HTR-8/SVneo (cell line): Measurements from ENCODE around the gene CMSS1.
"Not testable (repeated sequence)": the region's sequence is repeated elsewhere in the genome, so short reads cannot be mapped to it uniquely, and the experiment has no call there.

Experiments
- DNase-seq: peaks from one replicate; pipeline ENCODE4 v3.0.0; 2011; ENCODE audit warnings: low spot score, mixed read lengths; ENCODE audit not compliant: insufficient read length
- FAIRE-seq: peaks from 2 replicates; lab custom pipeline; 2011; peaks lifted over from hg19 to GRCh38; lab: Jason Lieb, UNC

The CMSS1 gene

DNA sequence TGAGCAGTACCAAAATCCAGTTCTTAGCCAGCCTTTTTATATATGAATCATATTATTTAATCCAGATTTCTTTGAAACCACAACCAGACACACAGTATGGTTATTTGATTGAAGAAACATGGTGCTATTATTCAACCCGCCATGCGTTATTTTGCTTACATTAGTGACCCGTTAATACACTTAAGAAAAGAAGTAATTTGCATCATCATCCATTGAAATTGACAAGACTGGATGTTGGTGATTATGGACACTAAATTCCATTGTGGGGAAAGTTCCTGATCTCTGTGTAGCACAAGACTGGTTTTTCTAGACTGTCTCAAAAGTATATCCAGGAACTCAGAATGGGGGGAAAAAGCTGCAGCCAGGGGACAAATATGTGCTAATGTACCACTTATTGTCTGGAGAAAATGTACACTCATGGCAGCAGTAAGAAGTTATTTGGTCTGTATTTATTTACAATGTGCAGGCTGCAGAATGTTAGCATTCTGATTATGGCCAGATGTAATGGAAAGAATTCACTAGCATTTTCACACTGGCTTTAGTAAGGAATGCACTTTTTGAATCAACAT lies 216.3 kb downstream of the CMSS1 start:
- DNase-seq = no peak
- no peak for FAIRE-seq

DNA sequence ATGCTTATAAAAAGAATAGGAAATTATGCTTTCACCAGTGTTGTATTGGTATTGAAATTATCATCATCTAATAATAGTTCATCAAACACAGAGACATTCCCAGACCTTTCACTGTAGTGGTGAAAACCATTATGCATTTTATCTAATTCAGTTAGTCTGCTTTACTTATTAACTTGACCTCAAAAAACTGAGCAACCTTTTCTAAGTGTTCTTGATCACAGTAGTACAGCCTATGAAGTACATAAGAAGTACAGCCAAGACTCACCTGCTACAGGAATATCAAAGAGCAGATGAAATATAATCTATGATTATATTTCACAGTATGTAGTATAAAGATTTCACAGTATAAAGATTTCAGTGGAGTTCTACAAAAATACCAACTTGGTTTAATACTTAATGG lies 221.4 kb downstream of the CMSS1 start:
- FAIRE-seq = no peak
- no peak for DNase-seq

DNA sequence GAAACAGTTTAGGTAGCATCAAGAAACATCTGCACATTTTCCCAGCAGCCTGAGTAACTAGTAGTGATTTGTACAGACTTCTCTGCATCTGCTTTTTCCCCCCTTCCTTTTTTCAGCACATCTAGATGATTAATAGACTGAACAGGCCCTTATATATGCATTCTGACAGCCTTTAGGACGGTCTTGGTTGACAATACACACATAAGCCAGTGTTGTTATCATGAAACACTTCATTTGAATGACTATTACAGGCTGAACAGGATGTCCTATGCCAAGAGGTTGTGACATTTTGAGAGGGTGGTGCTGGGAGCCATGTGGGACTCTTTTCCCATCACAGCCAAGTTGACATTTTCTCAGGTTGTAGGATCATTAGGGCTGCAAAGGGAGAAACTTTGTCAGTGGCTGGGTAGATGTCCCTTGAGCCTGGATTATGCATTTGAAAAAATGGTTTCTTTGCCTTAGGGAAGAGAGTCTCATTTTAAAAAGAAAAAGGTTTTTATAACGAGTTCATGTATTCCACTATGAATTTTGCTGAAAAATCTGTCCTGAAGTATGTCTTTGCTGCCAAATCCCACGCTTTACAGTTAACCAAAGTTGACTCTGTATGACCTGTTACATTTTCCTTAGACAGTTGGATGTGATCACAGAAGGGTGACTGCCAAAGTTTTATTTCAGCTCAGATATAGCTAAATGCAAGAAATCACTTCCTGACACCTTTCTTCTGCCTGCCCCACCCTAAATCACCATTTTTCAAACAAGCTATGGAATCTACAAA lies 223.0 kb downstream of the CMSS1 start:
- no peak for DNase-seq
- FAIRE-seq = peak; percentile 4

DNA sequence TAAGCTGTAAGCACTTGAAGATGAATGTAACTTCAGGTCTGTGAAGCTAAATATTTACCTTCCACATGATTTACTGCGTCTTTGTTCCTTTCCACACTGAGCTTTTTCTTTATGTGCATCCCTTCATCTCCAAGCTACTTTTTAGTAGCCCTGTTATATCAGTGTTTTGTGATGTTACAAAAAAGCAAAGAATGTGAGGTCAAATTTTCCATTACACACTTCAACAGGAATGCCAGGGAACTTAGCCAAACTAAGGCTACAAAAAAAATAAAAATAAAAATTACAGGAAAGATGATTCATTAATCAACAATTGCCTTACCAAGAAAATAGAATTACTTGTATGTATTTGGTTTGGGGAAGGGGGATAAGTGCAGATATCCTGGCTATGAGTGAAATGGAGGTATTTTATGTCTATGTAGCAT lies 223.7 kb downstream of the CMSS1 start:
- FAIRE-seq = no peak
- DNase-seq = peak; percentile 43

DNA sequence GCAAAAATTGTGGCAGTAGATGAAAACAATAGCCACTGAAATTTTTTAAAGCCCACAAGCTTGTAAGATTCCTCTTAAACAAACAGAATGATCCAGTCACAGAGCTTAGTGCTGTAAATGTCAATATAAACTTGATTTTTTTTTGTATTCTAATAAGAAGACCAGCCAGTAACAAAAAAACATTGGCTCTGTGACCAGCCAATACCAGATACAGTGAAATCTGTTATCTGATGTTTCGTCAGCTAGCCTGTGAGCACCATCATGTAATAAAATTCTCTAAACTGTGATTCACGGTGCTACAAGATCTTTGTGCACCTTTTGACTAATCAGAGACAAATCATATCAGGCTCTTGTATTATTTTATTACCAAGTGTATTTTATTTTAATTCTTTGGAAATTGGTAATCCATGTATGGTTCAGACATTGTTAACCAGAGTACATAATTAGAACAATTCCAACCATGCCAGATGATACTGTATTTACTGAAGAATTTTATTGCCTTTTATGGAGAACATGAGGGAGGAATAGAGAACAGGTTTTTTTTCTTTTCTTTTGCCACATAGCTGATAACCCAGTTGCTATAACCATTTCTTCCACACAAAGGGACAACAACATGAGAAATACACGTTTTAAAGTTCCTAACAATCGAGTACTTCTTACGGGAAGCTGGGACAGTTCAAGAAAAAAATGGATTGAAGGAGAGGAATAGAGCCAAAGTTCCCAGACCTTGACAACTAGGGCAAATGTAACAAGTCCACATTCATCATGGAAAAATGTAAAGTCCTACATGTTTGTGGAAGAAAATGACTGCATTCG lies 224.7 kb downstream of the CMSS1 start:
- DNase-seq = no peak
- no peak for FAIRE-seq

DNA sequence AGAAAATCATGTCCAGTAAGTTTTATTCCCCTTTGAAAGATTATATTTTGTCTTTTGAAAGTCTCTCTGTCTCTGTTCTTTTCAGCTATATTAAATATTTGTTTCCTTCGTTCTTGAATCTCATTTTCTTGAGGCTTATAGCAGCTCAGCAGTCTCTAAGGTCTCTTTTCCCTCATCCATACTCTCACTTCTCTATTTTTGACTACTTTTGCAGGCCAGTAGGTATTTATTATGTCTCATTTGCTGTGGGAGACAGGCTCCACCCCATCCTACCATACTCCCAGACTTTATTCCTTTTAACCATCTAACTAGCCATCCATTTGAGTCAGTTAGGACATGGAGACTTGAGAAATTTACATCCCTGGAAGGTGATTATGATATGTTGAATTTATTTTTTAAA lies 225.6 kb downstream of the CMSS1 start:
- no peak for DNase-seq
- no peak for FAIRE-seq

DNA sequence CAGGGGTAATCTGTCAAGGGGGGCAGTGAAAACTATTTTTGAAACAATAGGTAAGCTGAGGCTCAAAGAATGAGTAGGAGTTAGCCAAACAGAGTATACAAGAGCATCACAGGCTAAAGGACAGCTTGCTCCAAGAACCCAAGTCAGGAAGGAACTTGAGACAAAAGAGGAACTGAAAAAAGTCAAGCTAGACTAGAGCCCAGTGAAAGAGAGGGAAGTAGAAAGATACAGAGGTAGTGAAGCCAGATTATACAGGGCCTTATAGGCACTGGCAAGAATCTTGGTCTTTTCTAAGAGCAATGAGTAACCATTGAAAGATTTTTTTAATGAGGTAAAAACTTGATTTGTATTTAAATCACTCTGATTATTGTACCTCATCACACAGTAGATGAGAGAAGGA lies 226.7 kb downstream of the CMSS1 start:
- no peak for FAIRE-seq
- DNase-seq = no peak

DNA sequence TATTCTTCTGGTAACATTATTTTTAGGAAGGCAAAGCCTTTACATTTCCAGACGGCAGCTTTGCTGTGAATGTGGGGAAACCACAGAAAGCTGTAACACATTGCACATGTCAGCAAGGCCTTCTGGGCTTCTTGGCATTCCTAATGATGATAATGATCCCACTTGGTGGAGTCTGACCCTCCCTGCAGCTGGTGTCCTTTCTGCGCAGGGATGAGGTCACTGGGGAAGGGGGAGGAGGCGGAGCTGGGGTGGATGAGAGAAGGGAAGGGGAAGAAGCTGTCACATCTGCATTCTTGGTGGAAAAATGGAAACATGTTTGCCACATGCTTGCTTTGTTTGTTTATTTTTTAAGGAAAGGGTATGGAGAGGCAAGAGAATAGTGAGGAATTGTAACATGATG lies 228.0 kb downstream of the CMSS1 start:
- DNase-seq = peak; percentile 55
- FAIRE-seq = peak; percentile 93

DNA sequence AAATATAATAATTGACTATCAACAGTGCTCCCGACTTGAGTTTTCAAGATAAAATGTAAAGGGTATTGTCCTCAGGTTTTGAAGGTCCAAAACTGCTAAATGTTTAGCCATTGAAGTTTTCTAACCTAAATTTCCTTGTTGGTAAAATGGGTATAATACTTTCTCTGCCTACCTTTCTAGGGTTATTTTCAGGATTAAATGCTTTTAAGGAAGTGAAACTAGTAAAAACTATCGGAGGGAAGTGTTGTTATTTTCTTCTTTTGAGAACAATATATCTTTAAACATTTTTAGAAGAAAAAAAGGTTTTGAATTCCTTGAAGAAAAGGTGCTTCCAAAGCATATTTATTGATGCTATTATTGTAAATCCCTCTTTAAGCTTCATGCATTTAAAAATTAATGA lies 229.3 kb downstream of the CMSS1 start:
- FAIRE-seq (no peak), DNase-seq (no peak)

DNA sequence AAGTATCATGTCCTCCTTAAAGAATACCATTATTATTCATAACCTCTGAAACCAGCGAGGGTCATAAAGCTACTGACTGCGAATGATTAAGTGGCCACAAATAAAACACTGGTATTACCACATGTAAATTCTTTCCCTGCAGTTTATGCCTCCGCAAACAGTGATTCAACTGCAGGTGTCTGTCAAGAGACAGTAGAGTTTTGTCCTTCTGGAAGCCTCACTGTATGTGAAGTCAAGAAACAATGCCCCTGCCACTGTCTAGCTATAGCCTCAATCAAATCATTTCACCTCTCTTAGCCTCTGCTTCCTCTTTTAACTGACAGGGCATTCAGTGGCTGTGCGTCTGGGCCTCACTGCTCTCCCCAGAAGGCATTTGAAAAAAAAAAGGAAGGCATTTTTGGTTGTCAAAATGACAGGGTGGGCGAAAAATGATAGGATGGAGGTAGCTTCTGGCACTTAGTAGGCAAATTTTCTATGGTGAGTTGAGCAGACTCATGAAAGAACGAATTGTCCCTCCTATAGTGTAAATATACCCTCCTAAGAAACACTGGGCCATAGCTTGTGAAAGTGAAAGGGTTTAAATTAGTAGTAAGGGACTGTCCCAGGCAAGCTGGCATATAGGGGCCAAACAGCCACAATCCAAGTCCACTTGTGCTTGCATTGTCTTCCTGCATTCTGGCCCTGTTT lies 229.9 kb downstream of the CMSS1 start:
- FAIRE-seq (peak; percentile 81), DNase-seq (peak; percentile 54)

DNA sequence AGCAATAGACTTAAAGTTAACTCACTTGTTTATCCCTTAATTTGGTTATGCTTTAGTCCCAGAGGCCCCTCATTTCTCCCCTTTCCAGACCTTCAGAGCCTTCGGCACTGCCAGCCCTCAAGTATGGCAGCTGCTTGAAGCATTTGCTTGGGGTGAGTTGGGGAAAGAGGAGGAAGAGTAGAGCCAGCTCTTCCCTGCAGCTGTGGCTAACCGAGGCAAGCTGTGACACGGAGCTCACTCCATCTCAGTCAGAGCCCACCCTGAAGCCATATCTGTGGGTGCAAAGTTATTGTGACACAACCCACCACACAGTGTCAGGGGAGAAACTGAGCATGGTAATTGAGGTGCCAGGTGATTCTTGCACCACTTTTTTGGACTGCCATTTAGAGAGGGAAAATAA lies 230.6 kb downstream of the CMSS1 start:
- FAIRE-seq (no peak), DNase-seq (no peak)

DNA sequence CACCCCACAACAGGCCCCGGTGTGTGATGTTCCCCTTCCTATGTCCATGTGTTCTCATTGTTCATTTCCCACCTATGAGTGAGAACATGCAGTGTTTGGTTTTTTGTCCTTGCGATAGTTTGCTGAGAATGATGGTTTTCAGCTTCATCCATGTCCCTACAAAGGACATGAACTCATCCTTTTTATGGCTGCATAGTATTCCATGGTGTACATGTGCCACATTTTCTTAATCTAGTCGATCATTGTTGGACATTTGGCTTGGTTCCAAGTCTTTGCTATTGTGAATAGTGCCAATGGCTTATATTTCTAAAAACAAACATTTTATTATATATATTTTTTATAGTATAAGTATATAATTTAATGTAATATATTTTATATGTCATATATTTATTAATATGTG lies 233.9 kb downstream of the CMSS1 start:
- FAIRE-seq = not testable (repeated sequence)

DNA sequence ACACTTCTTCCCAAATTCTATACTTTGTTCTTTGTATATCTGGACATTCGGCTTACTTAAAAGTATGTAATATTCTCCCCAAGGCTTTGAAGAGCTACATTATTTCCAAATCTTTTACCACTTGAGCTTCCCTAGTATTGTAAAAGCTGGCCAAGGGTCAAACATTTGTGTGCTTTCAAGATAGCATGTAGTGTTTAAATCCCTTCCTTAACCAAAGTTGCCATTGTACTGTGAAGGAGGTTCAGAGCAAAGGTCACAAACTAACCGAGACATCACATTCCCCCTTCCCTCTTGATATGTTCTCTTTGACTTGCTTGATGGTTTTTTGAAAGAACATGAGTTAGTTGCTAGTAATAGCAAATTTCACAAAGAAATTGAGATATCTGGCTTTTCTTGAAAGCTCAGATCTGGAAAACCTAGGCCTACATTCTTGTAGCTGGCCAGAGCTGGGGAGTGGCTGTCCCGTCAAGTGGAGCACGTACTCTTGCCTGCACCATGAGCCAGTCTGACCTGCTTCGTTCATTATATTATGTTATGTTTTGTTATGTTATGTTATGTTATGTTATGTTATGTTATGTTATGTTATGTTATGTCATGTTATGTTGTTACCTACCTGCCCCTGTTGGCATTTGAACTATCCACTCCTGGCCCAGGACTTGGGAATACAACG lies 236.4 kb downstream of the CMSS1 start:
- FAIRE-seq (no peak), DNase-seq (no peak)

More for the DNA sequence above, 233.9 kb downstream of the CMSS1 start:
- not testable (repeated sequence) for DNase-seq

DNA sequence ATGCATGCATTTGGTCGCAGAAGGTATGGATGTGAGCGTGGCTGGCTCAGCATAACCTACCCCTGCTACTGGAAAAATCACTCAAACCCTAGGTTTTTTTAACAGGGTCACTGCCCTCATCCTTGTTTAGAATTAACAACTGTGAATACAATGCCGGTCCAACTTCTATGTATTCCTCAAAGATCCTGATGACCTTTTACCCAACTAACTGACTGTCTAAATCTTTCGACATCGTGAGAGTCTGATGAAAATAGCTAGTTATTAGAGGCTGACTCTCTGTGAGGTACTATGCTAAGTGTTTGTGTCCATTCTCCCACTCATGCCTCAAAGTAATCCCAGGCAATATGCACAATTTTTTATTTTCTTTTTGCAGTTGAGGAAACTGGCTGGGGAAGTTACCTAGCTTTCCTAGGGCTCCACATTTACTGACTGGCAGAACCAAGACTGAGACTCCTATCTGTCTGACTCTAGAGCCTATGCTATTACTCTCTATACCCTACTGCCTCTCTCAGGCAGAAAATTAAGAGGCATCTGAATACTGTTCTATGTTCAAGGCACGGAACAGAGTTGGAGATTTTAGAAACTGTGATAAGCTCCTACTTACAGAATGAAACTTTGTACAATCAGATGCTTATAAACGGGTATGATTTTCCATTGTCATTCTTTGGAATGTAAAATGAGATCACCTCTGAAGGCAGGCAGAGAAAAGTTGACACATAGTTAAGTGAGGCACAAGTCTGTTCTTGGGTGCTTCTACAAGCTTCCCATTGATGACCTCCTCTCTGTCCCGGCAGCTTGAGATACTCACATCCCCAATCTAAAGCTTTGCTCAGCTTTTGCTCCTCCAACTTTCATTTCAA lies 240.3 kb downstream of the CMSS1 start:
- DNase-seq (no peak), FAIRE-seq (no peak)

DNA sequence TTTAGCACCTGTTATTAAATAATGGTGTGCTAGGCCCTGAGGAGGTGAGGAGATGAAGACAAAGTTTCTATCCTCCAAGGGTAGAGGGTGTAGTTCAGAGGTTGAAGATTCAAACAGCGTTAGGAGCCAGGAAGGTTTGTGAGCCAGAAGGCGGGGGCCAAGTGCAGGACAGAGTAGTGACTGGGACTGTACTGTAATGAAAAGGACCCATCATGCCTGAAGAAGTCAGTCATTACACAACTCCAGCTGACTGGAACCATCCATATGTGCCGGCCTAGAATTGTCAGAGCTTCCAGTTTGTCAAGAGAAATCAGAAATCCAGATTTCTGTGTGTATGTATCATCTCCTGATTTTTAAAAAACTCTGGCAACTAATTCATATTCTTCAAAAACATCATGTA lies 241.8 kb downstream of the CMSS1 start:
- DNase-seq (no peak), FAIRE-seq (no peak)

DNA sequence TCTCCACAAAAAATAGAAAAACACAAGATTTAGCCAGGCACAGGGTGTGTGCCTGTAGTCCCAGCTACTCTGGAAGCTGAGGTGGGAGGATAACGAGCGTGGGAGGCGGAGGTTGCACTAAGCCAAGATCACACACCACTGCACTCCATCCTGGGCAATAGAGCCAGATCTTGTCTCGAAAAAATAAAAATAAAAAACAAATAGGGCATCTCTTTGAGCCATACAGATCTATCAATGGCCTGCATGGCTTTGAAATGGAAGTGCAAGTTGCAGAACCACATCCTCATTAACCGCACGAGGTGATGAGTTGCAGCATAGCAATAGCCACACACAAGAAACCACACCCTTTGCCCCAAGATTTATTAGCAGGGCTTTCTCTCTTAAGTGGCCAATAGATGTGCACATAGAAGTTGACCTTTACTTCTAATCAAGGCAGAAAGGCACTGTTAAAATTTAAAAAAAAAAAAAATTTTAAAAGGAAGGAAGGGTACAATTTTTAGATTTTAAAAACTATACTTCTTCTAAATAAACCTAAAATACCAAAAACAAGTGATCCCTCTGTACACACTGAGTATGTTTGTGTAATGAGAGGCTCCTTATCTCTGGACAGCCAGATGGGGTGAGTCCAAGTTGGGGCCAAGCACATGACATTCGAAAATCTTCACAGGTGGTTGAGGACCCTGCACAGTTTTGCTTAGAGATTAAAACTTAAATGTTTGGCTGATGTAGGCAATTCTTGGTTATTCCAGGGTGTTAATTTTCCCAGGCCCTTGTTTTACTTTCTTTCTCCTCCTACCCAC lies 243.2 kb downstream of the CMSS1 start:
- FAIRE-seq (no peak), DNase-seq (no peak)

DNA sequence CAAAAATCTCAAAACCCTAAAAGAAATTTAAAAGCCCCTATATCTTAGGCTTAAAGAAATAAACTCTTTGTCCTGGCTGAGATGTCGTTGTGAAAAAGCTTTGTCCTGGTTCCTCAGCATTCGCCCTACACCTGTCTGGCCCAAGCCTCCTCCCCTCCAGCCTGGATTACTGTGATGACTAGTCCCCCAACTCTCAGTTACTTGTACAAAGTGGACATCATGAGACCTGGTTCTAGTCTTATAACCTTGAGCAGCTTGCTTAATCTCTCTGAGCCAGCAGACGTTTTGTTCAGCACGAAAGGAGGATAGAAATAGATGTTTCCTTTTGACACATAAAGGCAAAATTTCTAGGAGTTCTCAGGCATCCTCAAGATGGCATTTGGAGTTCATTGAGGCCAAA lies 245.0 kb downstream of the CMSS1 start:
- DNase-seq (no peak), FAIRE-seq (no peak)

DNA sequence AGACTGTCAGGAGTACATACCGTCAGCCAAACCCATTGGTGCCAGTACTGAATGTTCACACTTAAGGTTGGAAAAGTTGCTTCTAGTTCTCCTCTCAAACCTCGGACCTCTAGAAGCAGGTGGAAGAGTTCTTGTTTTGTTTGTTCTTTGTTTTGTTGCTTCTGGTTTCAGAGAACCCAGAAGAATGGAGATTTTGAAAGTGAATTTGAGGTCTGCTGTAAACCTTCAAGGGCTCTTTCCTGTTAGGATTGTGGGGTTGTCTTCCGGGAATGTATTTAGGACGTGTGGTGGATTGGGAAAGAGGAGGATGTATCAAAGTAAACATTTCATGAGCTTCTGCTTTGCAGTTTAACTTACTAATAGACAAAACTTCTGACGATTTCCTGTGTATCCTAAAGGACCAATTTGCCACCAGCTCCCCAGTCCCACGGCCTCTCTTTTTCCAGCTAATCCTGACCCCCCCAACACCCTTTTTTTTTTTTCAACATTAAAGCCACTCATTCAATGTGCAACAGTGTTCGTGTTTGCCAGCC lies 246.3 kb downstream of the CMSS1 start:
- DNase-seq = no peak
- no peak for FAIRE-seq
